NCI-H510A treated with DMSO at 0.1 percent for 48 hours (cell line): ENCODE measurements around the gene XAGE3.
"Not testable (repeated sequence)": the region's sequence is repeated elsewhere in the genome, so short reads cannot be mapped to it uniquely, and the experiment has no call there.

Source experiments
- DNase-seq: peaks from one replicate; lab custom pipeline; 2025; lab: John Stamatoyannopoulos, UW

Gene XAGE3, protein sequence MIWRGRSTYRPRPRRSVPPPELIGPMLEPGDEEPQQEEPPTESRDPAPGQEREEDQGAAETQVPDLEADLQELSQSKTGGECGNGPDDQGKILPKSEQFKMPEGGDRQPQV

GRCh38 chrX:52867610-52868348 lies at the start of gene XAGE3:
XAGE3 (minus strand) TSS chrX:52868083; CDS start chrX:52867133, 950 bp downstream.
- no peak for DNase-seq

DNA sequence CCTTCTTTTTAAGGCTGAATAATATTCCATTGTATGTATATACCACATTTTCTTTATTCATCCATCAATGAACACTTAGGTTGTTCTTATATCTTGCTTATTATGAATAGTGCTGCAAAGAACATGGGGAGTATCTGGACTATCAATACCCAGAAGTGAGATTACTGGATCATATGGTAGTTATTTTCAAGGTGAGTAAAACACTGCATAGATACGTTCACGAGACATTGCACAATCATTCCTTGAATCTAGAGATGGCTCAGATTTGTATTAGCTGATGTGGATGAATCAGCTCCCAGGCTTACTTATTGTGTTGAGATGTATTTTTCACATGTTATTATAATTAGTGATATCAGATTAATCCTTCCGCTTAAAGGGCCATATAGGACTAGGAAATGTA lies 46.8 kb upstream of the XAGE3 start:
- not testable (repeated sequence) for DNase-seq

GRCh38 chrX:52913681-52914080 lies 45.8 kb upstream of the XAGE3 start:
- DNase-seq, result not testable (repeated sequence)

- DNase-seq, result not testable (repeated sequence)
These were observed 41.6 kb upstream of the XAGE3 start for GRCh38 chrX:52909313-52909969.

- not testable (repeated sequence) for DNase-seq
These were observed 40.0 kb upstream of the XAGE3 start for GRCh38 chrX:52907900-52908299.

- not testable (repeated sequence) for DNase-seq
These were observed 39.3 kb upstream of the XAGE3 start for GRCh38 chrX:52907137-52907536.

- not testable (repeated sequence) for DNase-seq
These were observed 38.2 kb upstream of the XAGE3 start for GRCh38 chrX:52906072-52906471.

- DNase-seq, result not testable (repeated sequence)
These were observed 37.6 kb upstream of the XAGE3 start for GRCh38 chrX:52905531-52905930.

DNA sequence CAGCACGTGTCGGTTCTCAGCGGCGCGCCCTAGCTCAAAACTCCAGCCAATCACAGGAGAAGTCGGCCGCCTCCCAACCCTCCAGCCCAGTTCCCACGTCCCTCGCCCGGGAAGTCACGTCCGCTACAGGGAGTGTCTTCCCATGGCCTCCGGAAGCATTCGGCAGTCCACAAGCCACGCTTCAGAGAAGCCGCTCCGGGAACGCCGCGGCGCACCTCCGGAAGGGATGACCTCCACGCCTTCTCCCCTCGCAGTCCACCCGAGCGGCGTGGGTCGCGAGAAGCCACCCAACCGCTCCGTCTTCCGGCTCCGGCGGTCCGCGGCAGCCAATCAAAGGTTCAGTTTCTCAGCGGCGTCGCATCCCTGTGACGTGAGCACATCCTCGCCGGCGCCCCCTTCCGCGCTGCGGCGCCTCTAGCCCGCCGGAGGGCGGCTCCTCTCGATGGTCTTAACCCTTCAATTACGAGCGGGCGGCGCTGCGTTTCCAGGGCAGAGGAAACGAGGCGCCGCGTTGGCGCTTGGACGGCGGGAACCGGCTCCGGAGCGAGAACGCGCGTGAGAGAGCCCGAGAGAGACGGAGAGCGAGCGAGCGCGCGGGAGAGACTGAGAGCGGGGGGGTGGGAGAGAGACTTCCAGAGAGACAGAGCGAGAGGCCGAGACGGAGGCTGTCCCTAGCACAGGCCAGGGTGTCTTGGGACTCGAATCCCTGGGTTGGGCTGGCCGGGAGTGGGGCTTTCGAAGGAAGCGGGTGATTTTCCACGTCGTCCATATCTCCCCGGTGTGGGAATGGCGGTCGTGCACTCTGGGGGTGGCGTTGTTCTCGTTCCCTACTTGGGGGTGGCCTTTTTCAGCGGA lies 29.2 kb upstream of the XAGE3 start, which contains the start of gene FAM156B:
TSS of gene FAM156B (plus strand) at position 476 of the 855 bp plus-strand sequence. CDS start 9,896 bp downstream, outside the sequence.
- not testable (repeated sequence) for DNase-seq

- not testable (repeated sequence) for DNase-seq
These were observed 28.6 kb upstream of the XAGE3 start for GRCh38 chrX:52896438-52896837.

GRCh38 chrX:52888090-52888489 lies 20.2 kb upstream of the XAGE3 start:
- not testable (repeated sequence) for DNase-seq

GRCh38 chrX:52887459-52887858 lies 19.6 kb upstream of the XAGE3 start:
- not testable (repeated sequence) for DNase-seq

- not testable (repeated sequence) for DNase-seq
These were observed 8.5 kb upstream of the XAGE3 start for GRCh38 chrX:52876386-52876785.

GRCh38 chrX:52875436-52875835 lies 7.6 kb upstream of the XAGE3 start:
- not testable (repeated sequence) for DNase-seq

DNA sequence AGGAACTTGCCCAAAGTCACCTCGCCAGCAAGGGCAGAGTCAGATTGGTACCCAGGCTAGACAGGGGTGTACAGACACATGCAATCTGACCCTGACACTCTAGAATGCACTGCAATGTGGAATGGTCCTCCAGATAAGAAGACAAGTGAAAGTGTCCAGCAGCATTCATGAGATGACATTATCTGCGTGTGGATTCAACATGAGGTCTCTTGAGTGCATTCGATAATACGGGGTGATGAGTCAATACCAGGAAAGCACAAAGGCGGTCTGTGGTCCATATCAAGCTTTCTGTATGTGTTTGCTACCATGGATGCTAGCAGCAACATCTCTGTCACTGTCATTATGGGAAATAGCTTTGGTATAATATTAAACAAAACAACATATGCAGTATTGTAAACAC lies 6.8 kb upstream of the XAGE3 start:
- no peak for DNase-seq

DNA sequence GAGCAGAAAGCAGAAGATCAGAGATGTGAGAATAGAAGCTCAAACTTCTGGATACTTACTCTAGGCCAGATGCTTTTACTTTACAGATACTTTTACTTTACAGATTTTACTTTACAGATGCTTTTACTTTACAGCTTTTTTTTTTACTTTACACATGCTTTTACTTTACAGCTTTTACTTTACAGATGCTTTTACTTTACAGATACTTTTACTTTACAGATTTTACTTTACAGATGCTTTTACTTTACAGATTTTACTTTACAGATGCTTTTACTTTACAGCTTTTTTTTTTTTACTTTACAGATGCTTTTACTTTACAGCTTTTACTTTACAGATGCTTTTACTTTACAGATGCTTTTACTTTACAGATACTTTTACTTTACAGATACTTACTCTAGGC lies 5.9 kb upstream of the XAGE3 start:
- not testable (repeated sequence) for DNase-seq

- DNase-seq, result no peak
These were observed 2.2 kb upstream of the XAGE3 start for GRCh38 chrX:52870046-52870445.

- no peak for DNase-seq
These were observed 2.4 kb downstream of the XAGE3 start for GRCh38 chrX:52865343-52865998.

- not testable (repeated sequence) for DNase-seq
These were observed 10.8 kb downstream of the XAGE3 start for GRCh38 chrX:52856991-52857525.

DNA sequence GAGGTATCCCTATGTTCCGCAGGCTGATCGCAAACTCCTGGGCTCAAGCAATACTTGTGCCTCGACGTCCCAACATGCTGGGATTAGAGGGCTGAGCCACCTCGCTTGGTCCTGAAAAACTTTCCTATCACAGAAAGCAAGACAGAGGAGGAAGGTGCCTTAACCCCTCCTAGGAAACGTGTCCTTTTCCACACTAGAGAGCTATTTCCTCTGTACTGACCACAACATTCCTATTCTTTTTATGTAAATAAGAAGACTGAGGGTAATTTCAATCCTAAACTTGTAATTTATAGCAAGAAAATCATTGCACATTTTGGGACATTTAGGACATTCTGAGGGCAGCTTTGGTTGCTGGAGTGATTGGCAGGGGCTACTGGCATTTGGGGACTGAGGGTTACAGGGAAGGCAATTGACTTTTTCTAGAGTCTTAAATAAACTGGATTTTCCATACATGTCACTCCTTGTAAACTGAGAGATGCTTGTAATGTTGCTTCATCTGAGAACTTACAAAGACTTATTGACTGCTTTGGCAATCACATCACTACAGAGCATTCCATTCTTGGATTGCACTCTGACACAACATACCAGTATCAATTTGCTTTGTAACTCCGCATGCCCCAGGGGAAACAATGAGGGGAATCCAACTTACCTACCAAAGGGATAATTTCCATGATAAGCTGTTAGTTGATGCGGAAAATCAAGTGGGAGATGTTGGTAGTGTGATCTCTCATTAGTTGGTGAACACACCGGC lies 15.6 kb downstream of the XAGE3 start:
- DNase-seq, result no peak
